Measurements from ENCODE around the gene MCTP2.
"Not testable (repeated sequence)": the region's sequence is repeated elsewhere in the genome, so short reads cannot be mapped to it uniquely, and the experiment has no call there.

MCTP2 gene

DNA sequence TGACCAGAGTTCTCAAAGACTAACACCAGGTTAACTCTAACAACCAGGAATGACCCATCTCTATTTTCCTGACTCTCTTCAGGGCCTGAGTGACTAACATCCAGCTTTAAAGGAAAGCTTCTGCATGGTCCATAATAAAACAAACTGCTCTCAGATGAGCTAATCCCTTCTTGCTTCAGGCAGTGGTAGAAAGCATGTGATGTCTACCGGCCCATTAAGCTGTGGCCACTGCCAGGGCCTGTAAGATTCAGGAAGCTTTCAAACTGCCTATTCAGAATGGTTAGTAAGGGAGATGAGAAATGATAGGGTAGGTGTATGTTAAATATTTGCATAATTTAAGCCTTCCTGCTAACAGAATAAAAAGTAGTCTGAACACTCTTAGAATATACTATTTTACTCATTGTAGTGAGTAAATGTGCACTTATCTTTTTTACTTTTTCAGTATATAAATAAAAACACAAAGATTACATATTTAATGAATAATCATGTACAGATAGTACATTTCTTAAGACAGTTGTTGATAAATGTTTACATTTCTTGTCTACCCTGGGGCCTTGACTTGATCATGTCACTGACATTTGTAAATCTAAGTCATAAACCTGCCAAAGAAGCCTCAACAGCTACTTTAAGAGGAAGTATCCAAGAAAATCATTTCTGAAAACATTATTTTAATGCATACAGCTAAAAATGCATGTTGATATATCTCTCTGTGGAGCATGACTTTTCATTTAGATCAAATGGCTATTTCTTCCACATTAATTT is 222.0 kb downstream of the MCTP2 start:
- no peak for DNase-seq (ENCODE audit: low spot score)

DNA sequence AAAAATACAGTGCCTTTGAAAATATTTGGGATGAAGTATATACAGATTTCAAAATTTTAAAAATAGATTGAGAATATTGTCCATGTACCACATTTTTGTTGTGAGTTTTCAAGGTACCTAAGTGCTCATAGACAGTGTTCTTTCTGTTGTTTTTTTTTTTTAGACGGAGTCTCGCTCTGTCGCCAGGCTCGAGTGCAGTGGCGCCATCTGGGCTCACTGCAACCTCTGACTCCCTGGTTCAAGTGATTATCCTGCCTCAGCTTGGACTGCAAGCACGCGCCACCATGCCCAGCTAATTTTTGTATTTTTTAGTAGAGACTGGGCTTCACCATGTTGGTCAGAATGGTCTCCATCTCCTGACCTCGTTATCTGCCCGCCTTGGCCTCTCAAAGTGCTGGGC is 223.9 kb downstream of the MCTP2 start:
- DNase-seq (ENCODE audit: low spot score), result no peak

DNA sequence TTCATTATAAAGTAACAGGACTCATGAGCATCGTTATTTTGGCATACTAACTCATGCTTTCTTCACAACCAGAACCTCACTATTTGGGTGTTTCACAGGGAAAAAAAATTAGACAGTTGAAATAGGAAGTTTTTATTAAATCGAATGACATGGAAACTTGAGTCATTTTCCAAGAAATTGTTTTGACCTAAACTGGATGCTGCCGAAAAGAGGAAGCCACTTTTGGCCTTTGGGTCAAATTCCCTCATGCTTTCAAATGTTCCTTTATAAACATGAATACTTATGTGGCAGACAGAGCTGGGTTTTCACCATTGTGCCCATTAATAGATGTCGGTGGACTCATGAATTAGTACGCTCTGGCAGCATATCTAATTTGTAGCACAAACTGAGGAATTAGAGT is 224.9 kb downstream of the MCTP2 start:
- DNase-seq (ENCODE audit: low spot score), result no peak

DNA sequence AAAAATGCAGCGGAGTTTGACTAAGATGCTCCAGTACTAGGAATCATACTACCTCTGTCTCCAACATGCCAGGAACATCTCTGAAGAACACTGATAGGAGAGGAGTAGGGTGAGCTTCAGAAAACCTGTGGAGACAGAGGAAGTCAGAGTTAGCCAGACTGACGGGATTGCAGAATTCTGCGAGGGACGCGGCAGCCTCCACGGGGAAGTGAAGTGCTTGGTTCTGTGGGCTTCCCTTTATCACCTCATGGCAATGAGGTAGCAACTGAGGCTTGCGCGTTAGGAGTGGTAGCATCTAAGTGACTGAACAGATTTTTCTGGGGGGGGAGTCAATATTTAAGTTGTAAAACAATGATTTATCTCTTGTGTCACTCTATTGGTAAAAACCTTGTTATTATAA is 226.3 kb downstream of the MCTP2 start:
- no peak for DNase-seq (ENCODE audit: low spot score)

DNA sequence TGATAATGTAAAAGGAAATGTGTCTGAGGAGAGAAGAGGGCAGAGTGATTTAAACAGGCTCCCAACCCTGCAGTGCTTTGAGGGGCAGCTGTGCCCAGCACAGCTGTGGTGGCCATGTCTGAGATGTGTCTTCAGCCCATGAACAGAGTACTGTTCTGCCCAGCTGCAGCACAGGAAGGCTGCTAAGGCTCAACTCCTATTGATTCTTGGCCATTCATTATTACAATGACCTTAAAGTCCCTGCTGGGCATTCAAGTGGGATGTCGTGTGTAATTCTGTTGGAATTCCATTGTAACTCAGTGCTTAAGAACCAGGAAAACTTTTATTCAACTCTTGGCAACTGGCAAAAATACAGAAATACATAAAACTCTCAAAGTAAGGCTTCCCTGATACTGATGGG is 229.3 kb downstream of the MCTP2 start:
- no peak for DNase-seq (ENCODE audit: low spot score)

DNA sequence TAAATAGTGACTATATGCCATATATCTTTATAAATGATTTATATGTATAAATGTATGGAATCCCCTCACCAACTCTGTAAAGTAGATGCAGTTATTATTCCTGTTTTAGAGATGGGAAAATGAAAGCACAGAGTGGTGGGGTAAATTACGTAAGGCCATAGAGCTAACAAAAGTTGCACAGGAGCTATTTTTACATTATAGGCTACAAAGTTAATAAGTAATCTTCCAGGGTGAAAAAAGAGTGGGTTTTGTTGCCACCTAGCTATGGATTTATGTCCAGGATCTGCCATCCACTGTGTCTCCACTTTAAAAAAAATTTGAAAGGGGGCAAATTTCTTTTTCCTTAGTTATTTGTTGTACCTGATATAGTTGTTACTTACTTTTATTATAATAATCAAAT is 235.7 kb downstream of the MCTP2 start:
- DNase-seq (ENCODE audit: low spot score), result no peak

DNA sequence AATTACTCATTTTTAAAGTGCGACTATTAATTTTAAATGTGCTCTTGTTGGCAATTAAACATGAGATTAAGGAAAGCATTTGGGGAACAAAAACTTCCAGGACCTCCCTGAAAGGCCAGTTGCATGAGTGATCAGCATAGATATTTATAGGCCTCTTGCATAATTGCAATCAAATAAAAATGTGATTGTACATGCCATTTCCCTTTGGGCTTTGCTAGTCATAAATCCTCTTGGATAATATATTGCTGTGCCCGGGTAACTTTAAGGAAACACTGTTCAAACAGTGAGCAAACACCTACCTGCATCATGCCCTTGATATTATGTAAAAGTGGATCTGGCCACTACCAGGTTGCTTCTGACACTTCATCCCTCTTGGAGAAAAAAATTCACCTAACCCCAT is 239.1 kb downstream of the MCTP2 start:
- no peak for DNase-seq (ENCODE audit: low spot score)

DNA sequence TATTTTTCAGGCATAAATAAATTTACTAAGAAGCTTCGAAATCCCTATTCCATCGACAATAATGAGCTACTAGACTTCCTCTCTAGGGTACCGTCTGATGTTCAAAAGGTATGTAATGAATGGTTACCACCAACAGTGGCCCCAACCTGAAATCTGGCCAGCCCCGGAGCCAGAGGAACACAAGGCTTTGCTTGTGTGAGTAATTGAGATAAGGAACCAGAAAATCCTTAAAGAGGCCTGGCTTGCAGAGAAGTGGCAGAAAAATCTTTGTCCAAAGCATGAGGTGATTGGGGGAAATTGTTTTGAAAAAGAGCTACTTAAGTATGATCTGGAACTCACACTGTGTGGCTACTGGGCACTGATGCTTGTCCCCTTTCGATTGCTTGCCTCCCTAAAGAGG is 245.3 kb downstream of the MCTP2 start:
- DNase-seq (ENCODE audit: low spot score), result no peak

DNA sequence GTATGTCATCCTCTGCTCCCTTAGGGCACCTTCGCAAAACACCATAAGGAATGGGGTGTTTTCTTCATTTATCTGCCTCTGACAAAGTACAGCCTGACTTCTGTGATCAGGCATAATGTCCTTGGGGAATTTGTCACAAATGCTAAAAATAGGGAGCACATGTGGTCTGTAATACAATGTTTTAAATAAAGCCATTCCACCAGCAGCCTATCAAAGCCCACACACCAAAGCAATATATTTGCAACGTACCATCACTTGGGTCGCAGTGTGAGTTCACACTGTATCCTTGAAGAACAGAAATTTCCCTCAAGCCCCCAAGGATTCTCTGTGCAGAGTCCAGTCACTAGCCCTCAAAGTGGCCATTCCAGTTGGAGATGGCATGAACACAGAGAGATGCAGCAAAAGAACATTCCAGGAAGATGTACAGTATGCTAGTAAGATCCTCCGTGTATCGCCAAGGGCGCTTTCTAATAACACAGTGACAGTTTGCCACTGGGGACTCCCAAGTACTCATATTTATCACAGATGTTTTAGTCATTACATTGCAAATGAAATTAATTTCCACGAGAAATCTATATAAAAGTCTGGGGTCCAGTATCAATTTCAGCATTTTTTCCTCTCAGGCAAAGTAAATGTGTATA is 246.7 kb downstream of the MCTP2 start:
- no peak for DNase-seq (ENCODE audit: low spot score)

DNA sequence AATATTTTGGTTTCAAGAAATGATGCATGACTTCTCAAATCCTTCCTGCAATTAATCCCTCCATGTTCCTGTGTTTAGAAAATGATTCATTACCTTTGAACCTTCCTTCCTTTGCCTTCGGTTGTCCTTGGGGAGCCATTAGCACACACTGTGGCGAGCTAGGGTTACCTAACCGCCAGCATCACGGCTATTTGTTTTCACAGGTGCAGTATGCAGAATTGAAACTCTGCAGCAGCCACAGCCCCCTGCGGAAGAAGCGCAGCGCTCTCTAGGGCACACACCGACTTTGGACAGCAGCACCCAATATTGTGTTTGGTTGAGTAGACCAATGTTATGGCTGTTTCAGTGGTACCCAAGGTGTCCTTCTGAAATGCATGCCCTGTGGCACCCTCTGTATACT is 247.4 kb downstream of the MCTP2 start:
- DNase-seq (ENCODE audit: low spot score), result no peak

DNA sequence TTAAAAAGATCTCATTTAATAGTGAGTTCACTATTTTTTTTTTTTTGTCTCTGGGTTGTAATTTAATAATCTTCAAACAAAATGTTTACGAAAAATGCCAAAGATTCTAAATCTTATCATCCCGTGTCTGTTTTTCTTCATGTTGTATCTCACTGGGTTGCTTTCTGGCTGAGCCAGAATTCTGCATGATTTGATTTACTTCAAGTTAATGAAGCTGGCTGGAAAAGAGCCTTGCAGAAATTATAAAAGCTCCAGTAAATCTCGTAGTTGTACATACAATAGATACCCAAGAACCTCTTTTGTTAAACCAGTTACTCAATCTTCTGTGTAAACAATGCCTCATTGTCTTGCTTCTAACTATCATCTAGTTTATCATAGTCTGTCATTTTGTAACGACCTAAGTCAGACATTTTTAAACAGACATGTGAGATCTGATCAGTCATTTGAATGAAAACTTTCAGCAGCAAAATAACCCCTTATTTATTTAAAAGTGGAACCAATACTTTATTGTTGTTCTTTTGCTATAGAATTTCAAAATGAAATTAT is 249.0 kb downstream of the MCTP2 start:
- DNase-seq (ENCODE audit: low spot score), result no peak

DNA sequence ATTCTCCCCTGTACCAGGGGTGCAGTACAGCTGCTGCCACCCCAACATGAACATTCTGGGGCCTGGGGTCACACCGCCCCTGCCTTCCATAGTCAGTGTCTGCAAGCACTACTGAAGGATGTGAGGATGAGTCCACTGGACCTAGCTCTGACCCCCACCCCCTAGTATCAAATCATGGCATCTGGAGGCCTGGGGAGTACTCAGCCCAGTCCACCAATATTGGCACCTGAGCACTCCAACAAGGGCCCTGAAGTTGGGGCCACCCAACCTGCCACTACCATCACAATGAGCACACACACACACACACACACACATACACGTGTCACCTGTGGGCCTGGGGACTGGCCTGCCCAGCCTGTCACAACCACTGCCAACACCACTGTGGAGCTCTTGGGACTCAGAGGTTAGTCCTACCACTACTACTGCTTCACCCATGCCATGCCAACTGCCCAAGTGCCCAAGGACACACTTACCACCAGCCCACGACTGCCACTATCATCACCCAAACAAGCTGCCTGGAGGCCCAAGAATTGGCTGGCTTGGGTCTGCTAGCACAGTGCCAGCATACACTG is 253.9 kb downstream of the MCTP2 start:
- DNase-seq (ENCODE audit: low spot score), result no peak

DNA sequence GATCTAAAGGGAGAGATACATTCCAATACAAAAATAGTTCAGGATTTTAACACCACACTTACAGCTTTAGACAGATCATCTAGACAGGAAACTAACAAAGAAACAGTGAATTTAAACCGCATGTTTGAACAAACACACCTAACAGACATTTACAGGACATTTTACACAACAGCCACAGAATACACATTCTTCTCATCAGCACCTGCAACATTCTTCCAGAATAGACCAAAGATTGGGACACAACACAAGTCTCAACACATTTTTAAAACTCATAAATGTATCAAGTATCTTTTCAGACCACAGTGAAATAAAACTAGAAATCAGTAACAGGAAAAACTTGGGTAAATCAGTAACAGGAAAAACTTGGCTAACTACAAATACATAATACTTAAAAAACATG is 256.3 kb downstream of the MCTP2 start:
- DNase-seq (ENCODE audit: low spot score), result no peak

DNA sequence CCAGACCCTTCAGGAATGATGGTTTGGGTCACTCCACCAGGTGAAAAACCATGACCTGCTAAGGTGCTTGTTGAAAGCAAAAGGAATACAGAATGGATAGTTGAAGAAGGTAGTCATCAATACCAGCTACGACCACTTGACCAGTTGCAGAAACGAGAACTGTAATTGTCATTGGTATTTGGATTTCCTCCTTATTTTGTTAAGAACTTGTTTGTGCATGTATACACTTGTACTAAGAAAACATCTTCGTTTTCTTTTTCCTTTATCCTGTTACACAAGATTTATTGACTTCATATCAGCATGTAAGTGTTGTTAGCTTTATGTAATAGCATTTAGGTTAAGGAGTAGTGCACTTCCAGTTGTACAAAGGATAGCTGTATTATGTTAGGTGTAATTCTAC is 261.8 kb downstream of the MCTP2 start:
- DNase-seq (ENCODE audit: low spot score), result no peak

DNA sequence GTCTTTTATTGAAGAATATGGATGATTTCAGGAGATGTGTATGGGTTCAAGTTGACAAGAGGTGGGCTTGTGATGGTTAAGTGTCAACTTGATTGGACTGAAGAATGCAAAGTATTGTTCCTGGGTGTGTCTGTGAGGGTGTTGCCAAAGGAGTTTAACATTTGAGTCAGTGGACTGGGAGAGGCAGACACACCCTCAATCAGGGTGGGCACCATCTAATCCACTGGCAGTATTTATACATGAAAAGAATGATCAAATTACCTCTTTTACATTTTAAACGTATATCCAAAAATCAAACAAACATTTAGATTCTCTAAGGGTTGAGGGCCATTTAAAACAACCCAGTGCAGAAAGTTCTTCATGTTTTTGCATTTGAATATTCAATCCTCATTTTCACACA is 262.2 kb downstream of the MCTP2 start:
- DNase-seq (ENCODE audit: low spot score), result not testable (repeated sequence)

DNA sequence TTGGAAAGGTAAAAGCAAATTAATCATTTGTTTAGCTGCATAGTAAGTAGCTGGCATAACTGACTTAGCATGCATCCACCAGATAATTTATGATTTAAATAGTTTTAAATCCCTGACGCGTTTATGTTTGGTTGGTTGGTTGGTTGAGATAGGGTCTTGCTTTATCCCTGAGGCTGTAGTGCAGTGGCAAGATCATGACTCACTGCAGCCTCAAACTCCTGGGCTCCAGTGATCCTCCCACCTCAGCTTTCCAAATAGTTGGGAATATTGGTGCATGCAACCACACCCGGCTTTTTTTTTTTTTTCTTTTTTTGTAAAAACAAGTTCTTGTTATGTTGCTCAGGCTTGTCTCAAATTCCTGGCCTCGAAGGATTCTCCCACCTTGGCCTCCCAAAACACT is 263.4 kb downstream of the MCTP2 start:
- no peak for DNase-seq (ENCODE audit: low spot score)

DNA sequence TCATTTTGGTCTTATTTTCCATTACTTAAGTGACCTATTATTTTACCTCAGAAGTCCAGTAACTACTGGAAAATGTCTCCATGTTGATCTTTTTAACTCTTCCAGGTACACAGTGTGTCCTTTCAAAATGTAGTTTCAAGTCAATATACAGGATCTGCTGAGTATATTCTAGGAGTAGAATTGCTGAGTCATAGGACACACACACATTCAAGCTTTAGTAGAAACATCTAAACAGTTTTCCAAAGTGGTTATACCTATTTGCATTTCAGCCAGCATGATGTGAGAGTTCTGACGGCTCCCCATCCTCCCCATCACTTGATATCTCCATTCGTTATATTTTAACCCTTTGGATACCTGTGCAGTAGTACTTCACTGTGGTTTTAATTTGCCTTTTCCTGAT is 271.9 kb downstream of the MCTP2 start:
- DNase-seq (ENCODE audit: low spot score), result no peak

DNA sequence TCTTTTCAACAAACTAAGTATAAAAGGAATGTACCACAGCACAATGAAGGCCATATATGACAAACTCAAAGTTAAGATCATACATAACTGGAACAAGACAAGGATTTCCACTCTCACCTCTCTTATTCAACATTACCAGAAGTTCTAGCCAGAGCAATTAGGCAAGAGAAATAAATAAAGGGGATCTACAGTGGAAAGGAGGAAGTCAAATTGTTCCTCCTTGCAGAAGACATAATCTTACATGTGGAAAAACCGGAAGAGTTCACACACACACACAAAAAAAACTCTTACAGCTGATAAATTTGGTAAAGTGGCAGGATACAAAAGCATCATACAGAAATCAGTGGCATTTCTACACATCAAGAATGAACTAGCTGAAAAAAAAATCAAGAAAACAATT is 277.9 kb downstream of the MCTP2 start:
- no peak for DNase-seq (ENCODE audit: low spot score)

DNA sequence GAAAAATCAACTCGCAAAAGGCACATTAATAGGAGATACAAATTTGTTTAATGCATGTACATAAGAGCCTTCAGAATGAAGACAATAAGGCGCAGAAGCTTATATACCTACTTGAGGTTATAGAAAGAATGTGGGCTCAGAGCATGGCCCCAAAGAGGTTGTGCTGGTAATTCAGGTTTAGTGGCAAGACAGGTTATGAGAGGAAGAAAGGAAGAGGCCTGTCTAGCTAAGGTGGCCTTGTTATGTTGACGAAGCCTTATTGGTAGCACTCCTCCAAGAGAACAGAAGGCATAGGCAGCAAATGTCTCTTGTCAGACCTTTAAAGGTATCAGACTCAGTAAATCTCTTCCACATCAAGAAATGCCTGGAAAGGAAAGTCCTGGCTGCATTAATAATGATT is 290.8 kb downstream of the MCTP2 start:
- DNase-seq (ENCODE audit: low spot score), result no peak

DNA sequence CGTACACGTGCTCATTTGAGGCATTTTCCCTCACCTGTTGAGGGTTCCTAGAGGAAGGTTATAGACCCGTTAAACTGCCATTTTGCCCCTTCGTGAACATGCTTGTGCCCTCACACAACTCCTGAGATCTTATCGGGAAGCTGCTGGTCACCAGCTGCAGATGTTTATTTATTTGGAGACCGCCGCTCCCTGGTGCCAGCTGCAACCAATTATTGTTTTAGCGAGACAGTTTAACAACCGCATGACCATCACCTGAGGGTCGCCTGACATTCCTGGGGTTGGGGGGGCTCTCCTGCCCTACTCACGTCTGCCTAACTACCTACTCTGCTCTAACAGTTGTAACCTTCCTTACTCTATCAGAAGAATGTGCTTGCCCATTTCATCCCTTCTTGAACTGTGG is 292.5 kb downstream of the MCTP2 start:
- no peak for DNase-seq (ENCODE audit: low spot score)

DNA sequence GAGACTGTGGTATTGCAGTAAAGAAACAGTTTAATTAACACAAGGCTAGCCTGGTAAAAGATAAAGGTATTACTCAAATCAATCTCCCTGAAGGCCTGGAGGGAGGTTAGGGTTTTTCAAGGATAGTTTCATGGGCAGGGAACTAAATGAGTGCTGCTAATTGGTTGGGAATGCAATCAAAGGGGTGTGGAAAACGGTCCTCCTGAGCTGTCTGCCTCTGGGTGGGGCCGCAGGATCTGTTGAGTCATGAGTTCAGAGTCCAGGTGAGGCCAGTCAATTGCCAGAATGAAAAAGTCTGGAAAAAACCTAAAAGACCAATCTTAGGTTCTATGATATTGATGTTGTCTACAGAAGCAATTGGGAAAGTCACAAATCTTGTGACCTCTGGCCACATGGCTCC is 293.2 kb downstream of the MCTP2 start:
- DNase-seq (ENCODE audit: low spot score), result no peak

DNA sequence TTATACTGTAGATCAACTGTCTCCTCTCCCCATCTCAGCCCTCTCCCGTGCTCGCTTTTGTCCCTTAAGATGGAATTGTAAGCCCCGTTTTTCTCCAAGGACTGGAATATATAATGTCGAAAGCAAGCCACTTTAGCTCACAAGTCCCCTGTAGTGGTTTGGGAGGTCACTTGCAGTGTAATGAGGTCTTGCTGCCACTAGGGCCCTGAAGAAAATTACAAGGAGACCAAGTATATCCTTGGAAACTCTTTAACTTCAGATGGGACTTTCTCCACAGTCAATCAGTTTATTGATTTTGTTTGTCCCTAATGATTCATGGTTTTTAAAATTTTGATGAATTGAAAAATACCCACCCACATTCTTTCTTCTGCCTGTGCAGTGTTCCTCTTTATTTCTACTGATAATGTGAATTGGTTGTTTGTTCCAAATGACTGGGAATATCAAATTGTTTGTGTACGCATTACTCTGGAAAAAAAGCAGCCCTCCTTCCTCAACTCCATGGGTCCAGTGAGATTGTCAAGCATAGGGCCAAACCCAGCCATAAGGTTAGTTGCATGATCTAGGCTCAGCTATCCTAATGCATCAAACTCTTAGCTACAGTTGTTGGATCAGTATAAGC is 294.8 kb downstream of the MCTP2 start:
- no peak for DNase-seq (ENCODE audit: low spot score)

DNA sequence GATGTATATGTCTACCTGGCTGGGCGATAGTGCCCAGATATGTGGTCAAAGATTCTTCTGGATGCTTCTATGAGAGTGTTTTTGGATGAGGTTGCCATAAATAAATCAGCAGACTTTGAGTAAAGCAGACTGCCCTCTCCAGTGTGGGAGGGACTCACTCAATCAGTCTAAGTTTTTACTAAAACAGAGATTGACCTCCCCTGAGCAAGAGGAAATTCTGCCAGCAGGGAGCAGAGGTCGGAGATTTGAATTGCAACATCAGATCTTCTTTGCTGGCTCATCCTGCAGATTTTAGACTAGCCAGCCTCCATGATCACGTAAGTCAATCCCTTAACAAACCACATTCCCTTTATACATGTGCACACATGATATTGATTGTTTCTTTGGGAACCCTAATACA is 300.9 kb downstream of the MCTP2 start:
- no peak for DNase-seq (ENCODE audit: low spot score)

All from Ammon's horn (tissue), 1 donor.